AG09309 (cell line): ENCODE measurements around the gene NPNT.

Experiments used
- DNase-seq: peaks from one replicate; pipeline ENCODE4 v3.0.0-alpha.2; 2010; ENCODE audit warnings: low read depth
- H3K4me3 ChIP-seq: 2 replicates; pipeline ENCODE4 v1.5.1; 2011; ENCODE audit warnings: mild to moderate bottlenecking, low read depth, low read length, moderate library complexity; ENCODE audit not compliant: control insufficient read depth
- CTCF ChIP-seq: IDR thresholded peaks from 2 replicates; pipeline ENCODE4 v1.5.1; 2011; ENCODE audit warnings: mild to moderate bottlenecking, low read depth, low read length, inconsistent platforms; ENCODE audit not compliant: insufficient read depth, control insufficient read depth; ENCODE audit errors: missing control alignments

NPNT gene

DNA sequence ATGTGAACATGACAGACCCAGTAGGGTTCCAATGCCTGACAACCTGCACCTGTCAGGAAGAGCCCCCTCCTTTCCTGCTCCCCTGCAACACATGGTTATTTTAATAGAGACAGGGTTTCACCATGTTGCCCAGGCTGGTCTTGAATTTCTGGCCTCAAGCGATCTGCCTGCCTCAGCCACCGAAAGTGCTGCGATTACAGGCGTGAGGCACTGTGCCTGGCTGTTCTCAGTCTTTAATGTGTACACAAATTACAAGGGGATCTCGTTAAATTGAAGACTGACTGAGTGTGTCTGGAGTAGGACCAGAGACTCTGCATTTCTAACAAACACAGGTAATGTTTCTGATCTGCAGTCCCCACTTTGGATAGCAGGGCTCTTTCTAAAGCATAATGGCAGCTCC is 55.4 kb downstream of the NPNT start:
- DNase-seq, result no peak
- no peak overlapping the region for H3K4me3 ChIP-seq
- no peak for TF ChIP-seq CTCF

- H3K4me3 ChIP-seq, result no peak overlapping the region
- TF ChIP-seq CTCF, result no peak
- DNase-seq, result peak; percentile 24
Observed at GRCh38 chr4:105951198-105951597, 55.9 kb downstream of the NPNT start.

DNA sequence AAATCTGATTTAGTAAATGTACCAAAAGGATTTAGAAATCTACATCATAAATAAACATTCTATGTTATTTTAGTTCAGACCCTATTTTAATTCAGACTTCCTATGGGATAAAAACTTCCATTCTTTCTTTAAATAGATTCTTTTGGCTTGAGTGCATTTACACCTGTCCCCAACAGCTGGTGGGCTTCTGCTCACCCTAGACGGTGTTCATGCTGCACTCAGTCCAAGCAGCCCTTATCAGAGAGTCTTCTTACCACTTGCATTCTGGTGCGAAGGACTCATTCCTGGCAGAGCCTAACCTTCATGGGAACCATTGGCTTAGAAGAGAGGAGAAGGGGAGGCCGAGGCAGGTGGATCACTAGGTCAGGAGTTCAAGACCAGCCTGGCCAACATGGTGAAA is 57.3 kb downstream of the NPNT start:
- no peak for DNase-seq
- TF ChIP-seq CTCF, result no peak
- no peak overlapping the region for H3K4me3 ChIP-seq

DNA sequence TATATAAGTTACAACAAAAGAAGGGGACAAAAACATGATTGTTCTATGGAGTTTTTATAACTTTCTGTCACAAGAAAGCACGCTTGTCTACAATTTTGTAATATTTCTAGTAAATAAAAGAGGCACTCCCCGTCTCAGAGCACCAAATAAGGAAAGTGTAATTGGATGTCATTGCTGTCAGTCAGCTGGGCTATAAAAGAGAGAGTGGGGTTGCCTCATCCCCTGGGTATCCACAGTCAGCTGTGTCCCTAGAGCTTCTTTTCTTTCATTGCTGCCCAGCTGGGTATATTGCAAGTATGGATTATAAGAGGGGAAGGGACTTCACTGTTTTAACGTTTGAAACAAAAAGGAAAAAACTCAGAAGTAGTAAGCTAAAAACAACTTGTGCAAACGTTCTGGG is 61.3 kb downstream of the NPNT start:
- DNase-seq, result no peak
- H3K4me3 ChIP-seq, result no peak overlapping the region
- no peak for TF ChIP-seq CTCF

- no peak for DNase-seq
- H3K4me3 ChIP-seq, result no peak overlapping the region
- no peak for TF ChIP-seq CTCF
Observed at GRCh38 chr4:105957680-105958079, 62.4 kb downstream of the NPNT start.

DNA sequence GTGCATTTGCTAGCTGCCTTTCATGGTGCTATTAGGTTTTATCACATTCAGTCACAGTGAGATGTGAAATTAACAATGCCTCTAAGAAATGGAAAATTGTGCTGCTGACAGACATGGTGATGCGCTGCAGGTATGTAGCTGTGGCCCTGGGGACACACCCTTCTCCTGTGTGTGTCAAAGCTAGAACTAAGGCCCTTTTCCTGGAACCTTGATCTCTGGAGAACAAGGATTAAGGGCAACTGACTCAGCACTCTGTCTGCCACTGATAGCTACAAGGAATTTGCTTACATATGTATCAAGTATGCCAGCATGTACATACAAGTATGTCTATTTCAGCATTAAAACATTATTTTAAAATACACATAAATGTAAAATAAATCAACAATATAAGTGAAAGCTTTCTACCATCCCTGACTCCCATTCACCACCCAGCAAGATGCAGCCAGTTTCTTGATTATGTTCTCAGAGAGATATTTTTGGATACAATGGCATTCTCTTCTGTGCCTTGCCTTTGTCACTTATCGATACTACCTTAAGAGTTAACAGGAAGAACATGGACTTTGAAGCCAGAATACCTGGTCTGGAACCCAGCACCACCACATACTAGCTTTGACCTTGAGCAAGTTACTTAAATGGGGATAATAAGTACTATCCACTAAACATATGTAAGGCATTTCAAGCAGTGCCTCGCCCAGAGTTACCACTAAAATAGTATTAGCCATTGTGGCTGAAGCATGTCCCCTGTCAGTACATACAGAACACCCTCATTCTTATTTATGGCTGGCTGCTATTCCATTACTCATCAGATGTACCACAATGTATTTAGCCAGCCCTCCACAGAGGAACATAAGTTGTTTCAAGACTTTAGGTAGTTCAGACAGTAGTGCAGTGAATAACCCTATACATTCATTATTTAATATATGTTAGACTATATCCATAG is 68.5 kb downstream of the NPNT start:
- DNase-seq, result no peak
- H3K4me3 ChIP-seq, result no peak overlapping the region
- TF ChIP-seq CTCF, result no peak
